Measurements from ENCODE around the gene GLA.

- no peak for TF ChIP-seq CTCF (IDR thresholded peaks at IDR 0.05 in 4 of 5, conservative IDR thresholded peaks at IDR 0.05 in 1 of 5)
- TF ChIP-seq POLR2A (IDR thresholded peaks at IDR 0.05) = no peak
Observed at GRCh38 chrX:101357166-101357795, 50.4 kb downstream of the GLA start.

All from gastrocnemius medialis (tissue), 4 donors.